ENCODE data around the gene KNOP1.

The KNOP1 gene

DNA sequence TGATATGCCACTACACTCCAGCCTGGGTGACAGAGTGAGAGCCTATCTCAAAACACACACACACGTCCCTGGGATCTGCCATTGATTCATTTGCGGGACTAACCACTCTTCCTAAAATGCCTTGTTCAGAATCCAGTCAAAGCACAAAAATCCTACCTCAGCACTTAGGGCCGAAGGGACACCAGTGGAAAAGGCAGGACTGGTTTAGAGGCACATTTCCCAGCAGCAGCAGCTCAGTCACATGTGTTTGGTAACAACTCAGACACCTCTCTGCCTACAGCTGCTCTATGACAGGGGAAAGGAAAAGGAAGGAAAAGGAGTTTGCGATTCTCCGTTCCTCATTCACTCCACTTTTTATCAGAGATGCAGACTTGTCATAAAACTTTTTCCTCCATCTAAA, 12.2 kb downstream of the KNOP1 start:
- TF ChIP-seq CSDC2 (CRISPR knock-in tag; IDR thresholded peaks at IDR 0.05), result no peak
- TF ChIP-seq, protein P1, sequence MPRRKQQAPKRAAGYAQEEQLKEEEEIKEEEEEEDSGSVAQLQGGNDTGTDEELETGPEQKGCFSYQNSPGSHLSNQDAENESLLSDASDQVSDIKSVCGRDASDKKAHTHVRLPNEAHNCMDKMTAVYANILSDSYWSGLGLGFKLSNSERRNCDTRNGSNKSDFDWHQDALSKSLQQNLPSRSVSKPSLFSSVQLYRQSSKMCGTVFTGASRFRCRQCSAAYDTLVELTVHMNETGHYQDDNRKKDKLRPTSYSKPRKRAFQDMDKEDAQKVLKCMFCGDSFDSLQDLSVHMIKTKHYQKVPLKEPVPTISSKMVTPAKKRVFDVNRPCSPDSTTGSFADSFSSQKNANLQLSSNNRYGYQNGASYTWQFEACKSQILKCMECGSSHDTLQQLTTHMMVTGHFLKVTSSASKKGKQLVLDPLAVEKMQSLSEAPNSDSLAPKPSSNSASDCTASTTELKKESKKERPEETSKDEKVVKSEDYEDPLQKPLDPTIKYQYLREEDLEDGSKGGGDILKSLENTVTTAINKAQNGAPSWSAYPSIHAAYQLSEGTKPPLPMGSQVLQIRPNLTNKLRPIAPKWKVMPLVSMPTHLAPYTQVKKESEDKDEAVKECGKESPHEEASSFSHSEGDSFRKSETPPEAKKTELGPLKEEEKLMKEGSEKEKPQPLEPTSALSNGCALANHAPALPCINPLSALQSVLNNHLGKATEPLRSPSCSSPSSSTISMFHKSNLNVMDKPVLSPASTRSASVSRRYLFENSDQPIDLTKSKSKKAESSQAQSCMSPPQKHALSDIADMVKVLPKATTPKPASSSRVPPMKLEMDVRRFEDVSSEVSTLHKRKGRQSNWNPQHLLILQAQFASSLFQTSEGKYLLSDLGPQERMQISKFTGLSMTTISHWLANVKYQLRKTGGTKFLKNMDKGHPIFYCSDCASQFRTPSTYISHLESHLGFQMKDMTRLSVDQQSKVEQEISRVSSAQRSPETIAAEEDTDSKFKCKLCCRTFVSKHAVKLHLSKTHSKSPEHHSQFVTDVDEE (CRISPR knock-in tag; IDR thresholded peaks at IDR 0.05), result no peak
- ATAC-seq, result no peak

DNA sequence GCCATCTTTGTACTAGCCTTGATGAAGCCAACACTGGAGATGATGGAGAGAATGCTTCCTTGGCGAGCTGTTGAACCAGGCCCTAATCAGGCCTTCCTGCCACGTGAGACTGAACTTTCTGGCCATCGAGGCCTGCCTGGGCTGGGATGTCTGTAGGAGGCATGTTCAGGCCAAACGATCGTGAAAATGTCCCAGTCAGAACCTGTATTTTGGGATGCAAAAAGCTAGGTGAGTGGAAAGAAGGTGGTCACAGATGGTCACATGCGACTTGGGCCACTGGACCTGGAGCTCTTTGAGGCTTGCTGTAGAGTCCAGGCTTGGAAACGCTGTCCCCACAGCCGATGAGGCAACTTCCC, 12.9 kb downstream of the KNOP1 start:
- TF ChIP-seq ESRRG (CRISPR knock-in tag; IDR thresholded peaks at IDR 0.05), result no peak
- no peak for TF ChIP-seq ZNF8 (CRISPR knock-in tag; IDR thresholded peaks at IDR 0.05)
- no peak for ATAC-seq

DNA sequence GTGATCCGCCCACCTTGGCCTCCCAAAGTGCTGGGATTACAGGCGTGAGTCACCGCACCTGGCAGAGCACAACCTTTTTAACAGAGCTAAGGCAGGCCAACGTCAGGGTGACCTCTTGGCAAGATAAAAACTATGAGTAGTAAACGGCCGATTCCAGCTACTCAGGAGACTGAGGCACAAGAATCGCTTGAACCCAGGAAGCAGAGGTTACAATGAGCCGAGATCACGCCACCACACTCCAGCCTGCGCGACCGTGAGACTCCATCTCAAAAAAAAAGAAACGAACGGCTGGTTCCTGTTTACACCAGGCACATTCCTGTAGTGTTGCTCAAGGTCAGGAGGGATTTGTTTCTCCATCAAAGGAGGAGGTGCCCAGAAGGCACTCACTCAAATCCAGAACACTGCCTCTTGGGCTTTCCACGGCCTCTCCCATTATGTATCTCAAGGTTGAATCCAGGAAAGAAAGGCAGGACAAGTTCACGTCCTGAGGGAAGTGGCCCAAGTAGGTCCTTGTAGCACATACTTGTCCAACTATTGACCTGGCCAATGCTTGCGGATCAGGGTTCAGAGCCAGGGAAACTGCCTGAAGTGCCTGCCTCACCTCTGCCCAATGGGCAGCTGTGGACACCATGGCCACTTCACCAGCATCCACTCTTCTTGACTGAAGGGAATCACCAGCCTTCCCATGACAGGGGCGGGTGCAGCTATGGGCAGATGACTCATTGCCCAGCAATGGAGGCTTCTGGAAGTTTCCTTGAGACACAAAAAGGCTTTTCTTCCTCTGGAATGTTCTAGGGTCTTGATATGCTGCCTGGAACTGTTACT, 13.5 kb downstream of the KNOP1 start:
- TF ChIP-seq TOX (CRISPR knock-in tag; IDR thresholded peaks at IDR 0.05; ENCODE audit: borderline replicate concordance), result no peak
- TF ChIP-seq ZFP30 (CRISPR knock-in tag; IDR thresholded peaks at IDR 0.05), result no peak
- TF ChIP-seq ZNF565 (CRISPR knock-in tag; conservative IDR thresholded peaks at IDR 0.05; ENCODE audit: low read depth), result no peak
- TF ChIP-seq, protein P1 (CRISPR knock-in tag; IDR thresholded peaks at IDR 0.05), result no peak
- TF ChIP-seq OSR1 (CRISPR knock-in tag; IDR thresholded peaks at IDR 0.05), result no peak
- TF ChIP-seq, protein P2, sequence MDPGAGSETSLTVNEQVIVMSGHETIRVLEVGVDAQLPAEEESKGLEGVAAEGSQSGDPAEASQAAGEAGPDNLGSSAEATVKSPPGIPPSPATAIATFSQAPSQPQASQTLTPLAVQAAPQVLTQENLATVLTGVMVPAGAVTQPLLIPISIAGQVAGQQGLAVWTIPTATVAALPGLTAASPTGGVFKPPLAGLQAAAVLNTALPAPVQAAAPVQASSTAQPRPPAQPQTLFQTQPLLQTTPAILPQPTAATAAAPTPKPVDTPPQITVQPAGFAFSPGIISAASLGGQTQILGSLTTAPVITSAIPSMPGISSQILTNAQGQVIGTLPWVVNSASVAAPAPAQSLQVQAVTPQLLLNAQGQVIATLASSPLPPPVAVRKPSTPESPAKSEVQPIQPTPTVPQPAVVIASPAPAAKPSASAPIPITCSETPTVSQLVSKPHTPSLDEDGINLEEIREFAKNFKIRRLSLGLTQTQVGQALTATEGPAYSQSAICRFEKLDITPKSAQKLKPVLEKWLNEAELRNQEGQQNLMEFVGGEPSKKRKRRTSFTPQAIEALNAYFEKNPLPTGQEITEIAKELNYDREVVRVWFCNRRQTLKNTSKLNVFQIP (CRISPR knock-in tag; IDR thresholded peaks at IDR 0.05; ENCODE audit: borderline replicate concordance, low read depth), result no peak
- no peak for TF ChIP-seq SNAI2 (CRISPR knock-in tag; IDR thresholded peaks at IDR 0.05)
- TF ChIP-seq GLIS3 (CRISPR knock-in tag; IDR thresholded peaks at IDR 0.05), result no peak
- no peak for TF ChIP-seq ZFP3 (CRISPR knock-in tag; IDR thresholded peaks at IDR 0.05)
- no peak for TF ChIP-seq PPARA (CRISPR knock-in tag; IDR thresholded peaks at IDR 0.05; ENCODE audit: borderline replicate concordance)
- TF ChIP-seq, protein P3, sequence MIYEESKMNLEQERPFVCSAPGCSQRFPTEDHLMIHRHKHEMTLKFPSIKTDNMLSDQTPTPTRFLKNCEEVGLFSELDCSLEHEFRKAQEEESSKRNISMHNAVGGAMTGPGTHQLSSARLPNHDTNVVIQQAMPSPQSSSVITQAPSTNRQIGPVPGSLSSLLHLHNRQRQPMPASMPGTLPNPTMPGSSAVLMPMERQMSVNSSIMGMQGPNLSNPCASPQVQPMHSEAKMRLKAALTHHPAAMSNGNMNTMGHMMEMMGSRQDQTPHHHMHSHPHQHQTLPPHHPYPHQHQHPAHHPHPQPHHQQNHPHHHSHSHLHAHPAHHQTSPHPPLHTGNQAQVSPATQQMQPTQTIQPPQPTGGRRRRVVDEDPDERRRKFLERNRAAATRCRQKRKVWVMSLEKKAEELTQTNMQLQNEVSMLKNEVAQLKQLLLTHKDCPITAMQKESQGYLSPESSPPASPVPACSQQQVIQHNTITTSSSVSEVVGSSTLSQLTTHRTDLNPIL (CRISPR knock-in tag; IDR thresholded peaks at IDR 0.05; ENCODE audit: low read depth), result no peak
- TF ChIP-seq CSDC2 (CRISPR knock-in tag; IDR thresholded peaks at IDR 0.05), result no peak
- TF ChIP-seq, protein P4, sequence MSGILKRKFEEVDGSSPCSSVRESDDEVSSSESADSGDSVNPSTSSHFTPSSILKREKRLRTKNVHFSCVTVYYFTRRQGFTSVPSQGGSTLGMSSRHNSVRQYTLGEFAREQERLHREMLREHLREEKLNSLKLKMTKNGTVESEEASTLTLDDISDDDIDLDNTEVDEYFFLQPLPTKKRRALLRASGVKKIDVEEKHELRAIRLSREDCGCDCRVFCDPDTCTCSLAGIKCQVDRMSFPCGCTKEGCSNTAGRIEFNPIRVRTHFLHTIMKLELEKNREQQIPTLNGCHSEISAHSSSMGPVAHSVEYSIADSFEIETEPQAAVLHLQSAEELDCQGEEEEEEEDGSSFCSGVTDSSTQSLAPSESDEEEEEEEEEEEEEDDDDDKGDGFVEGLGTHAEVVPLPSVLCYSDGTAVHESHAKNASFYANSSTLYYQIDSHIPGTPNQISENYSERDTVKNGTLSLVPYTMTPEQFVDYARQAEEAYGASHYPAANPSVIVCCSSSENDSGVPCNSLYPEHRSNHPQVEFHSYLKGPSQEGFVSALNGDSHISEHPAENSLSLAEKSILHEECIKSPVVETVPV (CRISPR knock-in tag; IDR thresholded peaks at IDR 0.05), result no peak
- no peak for TF ChIP-seq ZC3H10 (CRISPR knock-in tag; IDR thresholded peaks at IDR 0.05)
- no peak for TF ChIP-seq ESRRG (CRISPR knock-in tag; IDR thresholded peaks at IDR 0.05)
- no peak for TF ChIP-seq TCF4 (CRISPR knock-in tag; IDR thresholded peaks at IDR 0.05; ENCODE audit: borderline replicate concordance)
- no peak for ATAC-seq

Measured in SK-N-SH treated with all-trans-retinoic acid at 6 μM for 48 hours (cell line).